Lower lobe of right lung (tissue), 2 donors: Measurements from ENCODE around the gene CAMKMT. TPM values are rescaled to one million over a fixed set of nuclear protein-coding genes. Genes with fewer than 3 reads are reported as not detected.

Source experiments
- ATAC-seq, 2 donors: fragments of 200-7000 bp; cut with Tn5 transposase; one replicate each; pipeline ENCODE4 v1.9.1; 2020 to 2022; ENCODE audit warnings: mild to moderate bottlenecking in 2 of 2, moderate library complexity in 2 of 2
- DNase-seq: peaks from one replicate; pipeline ENCODE4 v3.0.0-alpha.2; 2020
- H3K27ac ChIP-seq: fragments of 200-600 bp; one replicate; pipeline ENCODE4 v1.8.0; 2022
- H3K27me3 ChIP-seq: fragments of 200-600 bp; one replicate; pipeline ENCODE4 v1.8.0; 2022; ENCODE audit warnings: low read depth
- H3K36me3 ChIP-seq: fragments of 200-600 bp; one replicate; pipeline ENCODE4 v1.8.0; 2022; ENCODE audit warnings: mild to moderate bottlenecking
- H3K4me1 ChIP-seq: fragments of 200-600 bp; one replicate; pipeline ENCODE4 v1.8.0; 2022
- H3K4me3 ChIP-seq: fragments of 200-600 bp; one replicate; pipeline ENCODE4 v1.8.0; 2022; ENCODE audit warnings: mild to moderate bottlenecking
- H3K9me3 ChIP-seq: fragments of 200-600 bp; one replicate; pipeline ENCODE4 v1.8.0; 2022
- intact Hi-C: fragments of 100-400 bp; cut with DNase I; formaldehyde crosslinking; loops from one replicate; pipeline ENCODE4 v1.11.0; 2022
- total RNA-seq: library from RNA; stranded (reverse); fragmentation: NEBNext Ultra II Directional; extraction: Animal tissue kit (Norgen Biotek cat#: 25700); gene quantifications from one replicate; pipeline ENCODE4 v1.2.1, GENCODE V29; 2021
- TF ChIP-seq, protein P1 (sequence below): fragments of 200-600 bp; IDR thresholded peaks from one replicate; pipeline ENCODE4 v1.8.0; 2022; ENCODE audit warnings: antibody characterized with exemption, mild to moderate bottlenecking
- donor health status: DM: no; HTN: yes; CAD: no; lungs with severe emphysema.

The CAMKMT gene
- total RNA-seq, 1 donor from 2014 or later: 10.5 TPM

DNA sequence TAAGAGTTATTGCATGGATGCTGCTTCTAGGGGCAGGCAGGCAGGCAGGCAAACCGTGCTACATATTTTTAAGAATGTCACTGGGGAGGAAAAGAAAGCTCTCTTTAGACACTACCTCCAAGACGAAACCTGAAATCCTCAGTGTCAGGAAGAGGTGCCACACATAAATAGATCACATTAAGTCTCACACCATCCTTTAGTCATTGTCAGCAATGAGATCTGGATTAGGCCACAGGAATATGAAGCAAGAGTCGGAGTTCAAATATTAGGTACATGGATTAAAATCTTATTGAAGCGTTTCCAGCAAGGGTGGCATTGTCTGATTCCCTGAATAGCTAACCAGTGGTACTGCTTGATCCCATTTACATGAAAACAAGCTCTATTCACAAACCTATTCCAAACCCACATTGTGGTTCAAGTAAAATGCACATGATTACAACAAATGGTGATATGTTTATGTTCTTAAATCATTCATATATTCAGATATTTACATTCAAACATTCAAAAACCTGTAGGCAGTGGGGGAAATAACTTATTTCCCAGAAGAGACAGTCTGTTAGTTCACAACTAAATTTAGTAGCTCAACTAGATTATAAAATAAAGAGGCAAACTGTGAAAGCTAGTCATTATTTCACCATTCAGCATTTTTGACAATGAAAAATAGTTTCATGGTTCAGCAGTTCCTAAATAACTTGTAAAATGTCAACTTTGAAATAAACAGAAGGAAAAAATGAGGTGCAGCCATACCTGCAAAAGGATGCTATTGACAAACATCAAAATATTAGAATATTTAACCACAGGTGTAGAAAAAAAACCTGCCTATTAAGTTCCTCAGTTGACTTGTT is 384.4 kb downstream of the CAMKMT start:
- Histone ChIP-seq H3K4me3 (no peak overlapping the region), H3K4me1 (no peaks in the 10 kb centered on the region), H3K9me3 (no peaks in the 10 kb centered on the region), H3K36me3 (no peaks in the 10 kb centered on the region), H3K27ac (no peak overlapping the region), H3K27me3 (no peaks in the 10 kb centered on the region)
- TF ChIP-seq, protein P1, sequence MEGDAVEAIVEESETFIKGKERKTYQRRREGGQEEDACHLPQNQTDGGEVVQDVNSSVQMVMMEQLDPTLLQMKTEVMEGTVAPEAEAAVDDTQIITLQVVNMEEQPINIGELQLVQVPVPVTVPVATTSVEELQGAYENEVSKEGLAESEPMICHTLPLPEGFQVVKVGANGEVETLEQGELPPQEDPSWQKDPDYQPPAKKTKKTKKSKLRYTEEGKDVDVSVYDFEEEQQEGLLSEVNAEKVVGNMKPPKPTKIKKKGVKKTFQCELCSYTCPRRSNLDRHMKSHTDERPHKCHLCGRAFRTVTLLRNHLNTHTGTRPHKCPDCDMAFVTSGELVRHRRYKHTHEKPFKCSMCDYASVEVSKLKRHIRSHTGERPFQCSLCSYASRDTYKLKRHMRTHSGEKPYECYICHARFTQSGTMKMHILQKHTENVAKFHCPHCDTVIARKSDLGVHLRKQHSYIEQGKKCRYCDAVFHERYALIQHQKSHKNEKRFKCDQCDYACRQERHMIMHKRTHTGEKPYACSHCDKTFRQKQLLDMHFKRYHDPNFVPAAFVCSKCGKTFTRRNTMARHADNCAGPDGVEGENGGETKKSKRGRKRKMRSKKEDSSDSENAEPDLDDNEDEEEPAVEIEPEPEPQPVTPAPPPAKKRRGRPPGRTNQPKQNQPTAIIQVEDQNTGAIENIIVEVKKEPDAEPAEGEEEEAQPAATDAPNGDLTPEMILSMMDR: no peak
- intact Hi-C loops: no loop called here
- no peak for DNase-seq
- no peak for ATAC-seq

DNA sequence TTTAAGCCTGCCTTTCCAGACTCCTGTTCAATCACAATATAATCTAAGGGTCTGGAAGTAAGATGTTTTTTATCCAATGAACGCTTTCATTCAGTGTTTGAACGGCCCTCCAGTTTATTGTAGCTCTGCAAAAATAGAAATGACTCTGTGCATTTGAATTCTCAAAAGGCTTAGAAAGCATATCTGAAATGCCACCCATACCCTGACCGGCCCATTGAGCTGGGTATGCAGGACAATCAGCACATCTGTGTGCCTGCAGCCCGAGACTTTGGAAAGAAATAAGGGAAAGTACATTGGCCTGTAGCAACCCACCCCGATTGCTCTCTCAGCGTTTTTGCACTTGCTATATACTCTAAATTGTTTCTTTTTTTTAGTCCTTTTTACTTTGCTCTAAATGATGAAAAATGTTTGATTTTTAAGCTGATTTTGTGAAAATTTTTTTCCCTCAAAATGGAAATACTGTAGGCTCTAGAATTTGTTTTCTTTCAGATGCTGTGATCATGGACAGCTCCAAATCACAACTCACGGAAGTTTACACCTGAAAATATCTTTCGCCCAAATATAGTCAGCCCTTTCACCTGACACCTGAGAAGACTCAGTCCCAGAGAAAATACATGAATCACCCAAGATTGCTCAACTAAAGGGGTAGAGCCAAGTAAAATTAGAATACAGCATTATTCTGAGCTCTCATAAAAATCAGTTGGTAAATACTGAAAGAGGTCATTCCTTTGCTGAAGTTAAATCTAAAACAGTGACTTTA is 385.3 kb downstream of the CAMKMT start:
- no peaks in the 10 kb centered on the region for H3K4me1 ChIP-seq
- H3K27me3 ChIP-seq: no peaks in the 10 kb centered on the region
- intact Hi-C loops: no loop called here
- H3K9me3 ChIP-seq: no peaks in the 10 kb centered on the region
- ATAC-seq: no peak
- no peak overlapping the region for H3K27ac ChIP-seq
- TF ChIP-seq, protein P1: no peak
- no peak for DNase-seq
- H3K36me3 ChIP-seq: no peaks in the 10 kb centered on the region
- no peak overlapping the region for H3K4me3 ChIP-seq

DNA sequence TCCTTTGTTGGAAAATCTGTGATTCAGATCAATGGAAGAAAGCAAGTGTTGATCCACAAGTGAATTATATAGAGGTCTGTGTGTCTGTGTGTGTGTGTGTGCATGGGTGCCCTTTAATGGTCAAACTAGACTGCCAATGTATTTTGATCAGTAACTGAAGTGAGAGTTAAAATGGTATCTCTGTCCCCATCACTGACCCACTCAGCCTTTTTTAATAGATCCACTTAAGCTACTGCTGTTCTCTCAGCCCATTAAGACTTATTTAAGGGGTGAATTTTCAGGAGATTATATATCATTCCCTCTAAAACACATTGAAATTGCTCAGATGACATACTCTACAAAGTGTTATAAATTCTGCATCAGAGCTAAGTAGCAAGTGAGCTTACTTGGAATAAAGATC is 386.0 kb downstream of the CAMKMT start:
- no peaks in the 10 kb centered on the region for H3K27me3 ChIP-seq
- no peak overlapping the region for H3K4me3 ChIP-seq
- H3K36me3 ChIP-seq: no peaks in the 10 kb centered on the region
- no peaks in the 10 kb centered on the region for H3K9me3 ChIP-seq
- intact Hi-C loops: no loop called here
- ATAC-seq (no peak), DNase-seq (no peak)
- TF ChIP-seq, protein P1: no peak
- no peaks in the 10 kb centered on the region for H3K4me1 ChIP-seq
- no peak overlapping the region for H3K27ac ChIP-seq

DNA sequence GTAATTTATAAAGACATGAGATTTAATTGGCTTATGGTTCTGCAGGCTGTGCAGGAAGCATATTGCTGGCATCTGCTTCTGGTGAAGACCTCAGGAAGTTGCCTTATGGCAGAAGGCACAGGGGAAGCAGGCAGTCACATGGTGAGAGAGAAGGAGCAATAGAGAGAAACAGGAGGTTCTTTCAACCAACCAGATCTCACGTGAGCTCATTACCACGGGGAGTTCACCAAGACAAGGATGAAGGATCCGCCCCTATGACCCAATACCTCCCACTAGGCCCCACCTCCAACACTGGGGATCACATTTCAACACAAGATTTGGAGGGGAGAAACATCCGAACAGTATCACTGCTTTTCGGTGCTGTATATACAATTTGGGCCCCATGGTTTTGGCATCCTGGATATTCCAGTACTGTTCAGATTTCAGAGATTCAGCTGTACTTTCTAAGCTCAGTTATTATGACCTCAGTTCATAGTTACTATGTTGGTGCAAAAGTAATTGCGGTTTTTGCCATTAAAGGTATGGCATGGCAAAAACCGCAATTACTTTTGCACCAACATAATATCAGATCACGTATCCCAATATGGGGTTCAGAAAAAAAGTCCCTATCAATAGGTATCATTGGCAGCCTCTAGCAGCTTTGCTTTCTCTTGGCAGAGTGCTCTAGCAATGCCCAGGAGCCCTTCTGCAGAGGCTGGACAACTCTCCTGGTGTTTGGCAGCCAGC is 390.2 kb downstream of the CAMKMT start:
- Histone ChIP-seq H3K27me3 (no peaks in the 10 kb centered on the region), H3K36me3 (no peaks in the 10 kb centered on the region), H3K9me3 (no peaks in the 10 kb centered on the region), H3K4me1 (no peaks in the 10 kb centered on the region), H3K27ac (no peak overlapping the region), H3K4me3 (no peak overlapping the region)
- TF ChIP-seq, protein P1: no peak
- intact Hi-C loops: no loop called here
- DNase-seq (no peak), ATAC-seq (no peak)

DNA sequence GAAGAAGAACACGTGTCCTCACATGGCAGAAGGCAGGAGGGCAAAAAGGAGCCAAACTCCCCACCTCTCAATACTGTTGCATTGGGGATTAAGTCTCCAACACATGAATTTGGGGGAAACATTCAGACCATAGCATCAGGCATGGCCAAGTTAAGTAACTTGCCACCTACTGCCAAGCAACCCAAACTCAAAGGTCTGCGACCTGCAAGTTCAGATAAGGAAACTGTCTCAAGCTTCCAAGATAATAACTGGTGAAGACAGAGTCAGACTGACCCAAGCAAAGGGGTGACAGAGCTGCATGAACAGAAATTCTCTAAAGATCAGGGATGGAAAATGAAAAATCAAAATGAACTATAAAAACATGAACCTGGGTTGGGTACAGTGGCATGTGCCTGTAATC is 391.0 kb downstream of the CAMKMT start:
- H3K27me3 ChIP-seq: no peaks in the 10 kb centered on the region
- H3K4me3 ChIP-seq: no peak overlapping the region
- TF ChIP-seq, protein P1: no peak

More for the DNA sequence above, 391.0 kb downstream of the CAMKMT start:
- DNase-seq (no peak), ATAC-seq (no peak)
- H3K4me1 ChIP-seq: no peaks in the 10 kb centered on the region
- H3K36me3 ChIP-seq: no peaks in the 10 kb centered on the region
- no peaks in the 10 kb centered on the region for H3K9me3 ChIP-seq
- no peak overlapping the region for H3K27ac ChIP-seq
- intact Hi-C loops: no loop called here
